Activated naive CD4-positive, alpha-beta T cell treated with anti-CD3 and anti-CD28 coated beads, Interleukin-2, amount 50 U/mL, for 24 hours (primary cell): ENCODE results near the gene CRYBA4.
"Not testable (repeated sequence)": the region's sequence is repeated elsewhere in the genome, so short reads cannot be mapped to it uniquely, and the experiment has no call there.

Source experiments
- H3K27ac Mint-ChIP-seq: one replicate; pipeline ENCODE4 v1.8.0; 2021; ENCODE audit warnings: mild to moderate bottlenecking, mixed read lengths
- H3K27me3 Mint-ChIP-seq: one replicate; pipeline ENCODE4 v1.8.0; 2021; ENCODE audit warnings: mixed read lengths
- H3K36me3 Mint-ChIP-seq: one replicate; pipeline ENCODE4 v1.8.0; 2021; ENCODE audit warnings: mixed read lengths
- H3K4me1 Mint-ChIP-seq: one replicate; pipeline ENCODE4 v1.8.0; 2021; ENCODE audit warnings: mixed read lengths
- H3K4me3 Mint-ChIP-seq: one replicate; pipeline ENCODE4 v1.8.0; 2021; ENCODE audit warnings: mild to moderate bottlenecking, mixed read lengths
- H3K9me3 Mint-ChIP-seq: one replicate; pipeline ENCODE4 v1.8.0; 2021; ENCODE audit warnings: mixed read lengths

CRYBA4 gene

GRCh38 chr22:26610996-26611395 lies 10.8 kb upstream of the CRYBA4 start:
- Mint-ChIP-seq H3K27me3 (no peaks in the 10 kb centered on the region), H3K9me3 (no peaks in the 10 kb centered on the region), H3K4me1 (peaks cover 5% of the 10 kb centered on the region), H3K27ac (no peak overlapping the region), H3K36me3 (no peaks in the 10 kb centered on the region), H3K4me3 (no peak overlapping the region)

GRCh38 chr22:26612652-26613051 lies 9.1 kb upstream of the CRYBA4 start:
- H3K4me3 Mint-ChIP-seq: no peak overlapping the region
- no peaks in the 10 kb centered on the region for H3K27me3 Mint-ChIP-seq
- H3K4me1 Mint-ChIP-seq: peaks cover 5% of the 10 kb centered on the region
- H3K27ac Mint-ChIP-seq: no peak overlapping the region
- H3K36me3 Mint-ChIP-seq: no peaks in the 10 kb centered on the region
- H3K9me3 Mint-ChIP-seq: no peaks in the 10 kb centered on the region

GRCh38 chr22:26613753-26614152 lies 8.0 kb upstream of the CRYBA4 start:
- not testable (repeated sequence) for H3K27ac Mint-ChIP-seq, H3K4me3 Mint-ChIP-seq, H3K27me3 Mint-ChIP-seq, H3K4me1 Mint-ChIP-seq, H3K9me3 Mint-ChIP-seq, H3K36me3 Mint-ChIP-seq

- Mint-ChIP-seq H3K27ac (peak overlapping the region; percentile 63), H3K27me3 (no peaks in the 10 kb centered on the region), H3K36me3 (no peaks in the 10 kb centered on the region), H3K4me1 (peaks cover 5% of the 10 kb centered on the region), H3K9me3 (no peaks in the 10 kb centered on the region), H3K4me3 (no peak overlapping the region)
Measured at GRCh38 chr22:26614322-26614721, 7.4 kb upstream of the CRYBA4 start.

GRCh38 chr22:26615149-26615548 lies 6.6 kb upstream of the CRYBA4 start:
- Mint-ChIP-seq H3K27me3 (no peaks in the 10 kb centered on the region), H3K36me3 (no peaks in the 10 kb centered on the region), H3K27ac (no peak overlapping the region), H3K9me3 (no peaks in the 10 kb centered on the region), H3K4me3 (no peak overlapping the region), H3K4me1 (peaks cover 4% of the 10 kb centered on the region)

GRCh38 chr22:26615830-26616435 lies 5.8 kb upstream of the CRYBA4 start:
- Mint-ChIP-seq H3K36me3 (no peaks in the 10 kb centered on the region), H3K9me3 (no peaks in the 10 kb centered on the region), H3K4me1 (no peaks in the 10 kb centered on the region), H3K27me3 (no peaks in the 10 kb centered on the region), H3K27ac (no peak overlapping the region), H3K4me3 (no peak overlapping the region)

- no peak overlapping the region for H3K27ac Mint-ChIP-seq
- H3K4me3 Mint-ChIP-seq: no peak overlapping the region
- H3K4me1 Mint-ChIP-seq: no peaks in the 10 kb centered on the region
- no peaks in the 10 kb centered on the region for H3K9me3 Mint-ChIP-seq
- H3K27me3 Mint-ChIP-seq: no peaks in the 10 kb centered on the region
- H3K36me3 Mint-ChIP-seq: no peaks in the 10 kb centered on the region
Measured at GRCh38 chr22:26616650-26617049, 5.1 kb upstream of the CRYBA4 start.

GRCh38 chr22:26617271-26618199 lies 4.2 kb upstream of the CRYBA4 start, which contains the start of gene CRYBB1:
Gene CRYBB1, minus strand, starts transcription at chr22:26618027. Its CDS starts 1,708 bp downstream, at chr22:26616319.
- Mint-ChIP-seq H3K27ac (peak within 1 kb of the TSS; percentile 10), H3K4me3 (no peak within 1 kb of the TSS), H3K27me3 (no peaks in the 10 kb centered on the region), H3K4me1 (no peaks in the 10 kb centered on the region), H3K9me3 (no peaks in the 10 kb centered on the region), H3K36me3 (no peaks in the 10 kb centered on the region)

GRCh38 chr22:26618455-26618854 lies 3.3 kb upstream of the CRYBA4 start:
- no peaks in the 10 kb centered on the region for H3K27me3 Mint-ChIP-seq
- no peak overlapping the region for H3K4me3 Mint-ChIP-seq
- H3K27ac Mint-ChIP-seq: no peak overlapping the region
- H3K9me3 Mint-ChIP-seq: no peaks in the 10 kb centered on the region
- no peaks in the 10 kb centered on the region for H3K4me1 Mint-ChIP-seq
- H3K36me3 Mint-ChIP-seq: no peaks in the 10 kb centered on the region

GRCh38 chr22:26619510-26619909 lies 2.3 kb upstream of the CRYBA4 start:
- Mint-ChIP-seq H3K4me3 (no peak overlapping the region), H3K27me3 (no peaks in the 10 kb centered on the region), H3K9me3 (peaks cover 5% of the 10 kb centered on the region), H3K27ac (no peak overlapping the region), H3K36me3 (no peaks in the 10 kb centered on the region), H3K4me1 (no peaks in the 10 kb centered on the region)

- Mint-ChIP-seq H3K36me3 (no peaks in the 10 kb centered on the region), H3K9me3 (peaks cover 5% of the 10 kb centered on the region), H3K27me3 (no peaks in the 10 kb centered on the region), H3K4me1 (no peaks in the 10 kb centered on the region), H3K27ac (no peak overlapping the region), H3K4me3 (no peak overlapping the region)
Measured at GRCh38 chr22:26620197-26620596, 1.6 kb upstream of the CRYBA4 start.

- no peak overlapping the region for H3K27ac Mint-ChIP-seq
- no peak overlapping the region for H3K4me3 Mint-ChIP-seq
- H3K9me3 Mint-ChIP-seq: peaks cover 5% of the 10 kb centered on the region
- H3K4me1 Mint-ChIP-seq: peaks cover 9% of the 10 kb centered on the region
- H3K36me3 Mint-ChIP-seq: no peaks in the 10 kb centered on the region
- H3K27me3 Mint-ChIP-seq: no peaks in the 10 kb centered on the region
Measured at GRCh38 chr22:26623984-26624383, 2.2 kb downstream of the CRYBA4 start.

- no peaks in the 10 kb centered on the region for H3K36me3 Mint-ChIP-seq
- peaks cover 5% of the 10 kb centered on the region for H3K9me3 Mint-ChIP-seq
- H3K4me1 Mint-ChIP-seq: peaks cover 9% of the 10 kb centered on the region
- no peak overlapping the region for H3K27ac Mint-ChIP-seq
- H3K4me3 Mint-ChIP-seq: no peak overlapping the region
- H3K27me3 Mint-ChIP-seq: no peaks in the 10 kb centered on the region
Measured at GRCh38 chr22:26624803-26625202, 3.0 kb downstream of the CRYBA4 start.

GRCh38 chr22:26629988-26630761 lies 8.4 kb downstream of the CRYBA4 start:
- H3K4me1 Mint-ChIP-seq: peaks cover 9% of the 10 kb centered on the region
- H3K9me3 Mint-ChIP-seq: no peaks in the 10 kb centered on the region
- no peak overlapping the region for H3K4me3 Mint-ChIP-seq
- H3K27me3 Mint-ChIP-seq: no peaks in the 10 kb centered on the region
- no peak overlapping the region for H3K27ac Mint-ChIP-seq
- no peaks in the 10 kb centered on the region for H3K36me3 Mint-ChIP-seq

GRCh38 chr22:26631282-26631681 lies 9.5 kb downstream of the CRYBA4 start:
- Mint-ChIP-seq H3K4me3 (no peak overlapping the region), H3K36me3 (no peaks in the 10 kb centered on the region), H3K9me3 (no peaks in the 10 kb centered on the region), H3K27ac (no peak overlapping the region), H3K4me1 (peaks cover 9% of the 10 kb centered on the region), H3K27me3 (no peaks in the 10 kb centered on the region)
